Ishikawa (cell line): ENCODE data around the gene DNAJB7.

Experiments
- CEBPB ChIP-seq: IDR thresholded peaks from 2 replicates; pipeline ENCODE4 v1.6.1; 2012
- CREB1 ChIP-seq: IDR thresholded peaks from 2 replicates; pipeline ENCODE4 v1.6.1; 2012; ENCODE audit warnings: low read depth
- EGR1 ChIP-seq: IDR thresholded peaks from 2 replicates; pipeline ENCODE4 v1.6.1; 2012
- EP300 ChIP-seq: IDR thresholded peaks from 2 replicates; pipeline ENCODE4 v1.6.1; 2012; ENCODE audit warnings: borderline replicate concordance
- FOXM1 ChIP-seq: IDR thresholded peaks from 2 replicates; pipeline ENCODE4 v1.6.1; 2012; ENCODE audit warnings: low read depth, borderline replicate concordance
- NFIC ChIP-seq: IDR thresholded peaks from 2 replicates; pipeline ENCODE4 v1.6.1; 2012
- RAD21 ChIP-seq: IDR thresholded peaks from 2 replicates; pipeline ENCODE4 v1.6.1; 2012; ENCODE audit warnings: low read depth
- TAF1 ChIP-seq: IDR thresholded peaks from 2 replicates; pipeline ENCODE4 v1.6.1; 2012; ENCODE audit warnings: low read depth, mild to moderate bottlenecking
- TCF12 ChIP-seq: IDR thresholded peaks from 2 replicates; pipeline ENCODE4 v1.6.1; 2012; ENCODE audit warnings: low read depth
- TEAD4 ChIP-seq: IDR thresholded peaks from 2 replicates; pipeline ENCODE4 v1.6.1; 2012
- YY1 ChIP-seq: IDR thresholded peaks from 2 replicates; pipeline ENCODE4 v1.6.1; 2012; ENCODE audit warnings: low read depth
- ZBTB7A ChIP-seq: IDR thresholded peaks from 2 replicates; pipeline ENCODE4 v1.6.1; 2012; ENCODE audit warnings: low read depth
- TF ChIP-seq, protein P1 (sequence below): IDR thresholded peaks from 2 replicates; pipeline ENCODE4 v1.6.1; 2012
- TF ChIP-seq, protein P2 (sequence below): IDR thresholded peaks from 2 replicates; pipeline ENCODE4 v1.6.1; 2012
- TF ChIP-seq, protein P3 (sequence below): IDR thresholded peaks from 2 replicates; pipeline ENCODE4 v1.6.1; 2012; ENCODE audit warnings: low read depth, mild to moderate bottlenecking

DNAJB7 gene

DNA sequence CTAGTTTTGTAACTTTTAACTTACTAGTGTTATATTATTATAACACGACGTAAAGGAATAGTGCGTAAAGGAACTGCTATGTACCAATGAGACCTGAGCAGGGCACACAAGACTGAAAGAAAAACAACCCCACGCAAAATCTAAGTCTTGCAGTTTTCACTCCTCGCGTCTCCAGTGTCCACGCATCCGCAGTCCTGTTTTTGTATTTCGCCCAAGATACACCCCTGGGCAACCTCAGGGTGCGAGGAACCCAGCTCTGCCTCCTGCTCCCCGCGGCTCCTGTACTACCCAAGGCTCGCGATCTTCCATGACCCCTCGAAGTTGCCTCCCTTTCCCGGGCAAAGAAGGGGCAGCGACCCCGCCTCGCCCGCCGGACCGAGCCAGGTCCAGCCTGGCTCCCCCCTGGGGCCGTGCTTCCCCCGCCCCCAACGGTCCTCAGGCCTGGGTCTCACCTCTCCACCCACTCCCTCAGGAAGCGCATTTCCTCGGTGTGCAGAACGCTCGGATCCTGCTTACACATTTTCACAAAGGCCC lies 5.9 kb downstream of the DNAJB7 start:
- peak; percentile 76 for TF ChIP-seq ZBTB7A
- TF ChIP-seq TCF12: no peak
- no peak for TF ChIP-seq EGR1

DNA sequence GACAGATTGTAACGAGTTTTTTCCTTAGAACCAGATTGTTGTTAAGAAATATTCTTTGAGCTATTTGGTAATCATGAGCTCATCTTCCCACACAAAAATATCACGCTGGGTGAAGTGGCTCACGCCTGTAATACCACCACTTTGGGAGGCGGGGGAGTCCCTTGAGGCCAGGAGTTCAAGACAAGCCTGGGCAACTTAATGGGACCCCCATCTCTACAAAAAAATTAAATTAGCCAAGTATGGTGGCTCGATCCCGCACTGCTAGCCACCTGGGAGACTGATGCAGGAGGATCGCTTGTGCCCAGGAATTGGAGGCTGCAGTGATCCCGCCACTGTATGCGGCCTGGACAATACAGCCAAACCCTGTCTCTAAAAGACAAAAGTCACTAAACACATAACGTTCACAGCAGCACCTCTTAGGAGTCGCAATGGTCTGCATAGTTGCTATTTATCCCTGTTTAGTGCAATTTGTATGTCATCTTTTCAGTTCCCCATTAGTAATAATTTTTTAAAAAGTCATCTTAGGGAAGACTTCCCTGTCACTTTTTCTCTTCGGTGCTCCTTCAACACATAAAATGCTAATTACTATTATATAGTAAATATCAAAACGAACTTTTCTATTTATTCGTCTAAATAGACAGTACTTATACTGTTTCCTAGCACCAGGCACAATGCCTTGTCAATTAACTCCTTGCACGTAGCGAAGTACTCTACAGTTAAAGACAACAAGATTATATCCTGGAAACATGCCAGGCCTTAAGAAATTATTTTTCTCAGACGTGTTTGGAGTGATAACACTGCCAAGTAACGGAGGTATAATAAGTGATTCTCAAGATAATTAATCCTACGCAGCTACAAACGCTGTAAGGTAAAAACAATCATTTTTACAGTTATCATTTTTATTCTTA lies 6.6 kb downstream of the DNAJB7 start:
- TF ChIP-seq RAD21 (no peak), EP300 (no peak), TEAD4 (no peak), TAF1 (no peak), ZBTB7A (no peak), TCF12 (no peak), NFIC (no peak), CEBPB (no peak), EGR1 (no peak)
- TF ChIP-seq, protein P1, sequence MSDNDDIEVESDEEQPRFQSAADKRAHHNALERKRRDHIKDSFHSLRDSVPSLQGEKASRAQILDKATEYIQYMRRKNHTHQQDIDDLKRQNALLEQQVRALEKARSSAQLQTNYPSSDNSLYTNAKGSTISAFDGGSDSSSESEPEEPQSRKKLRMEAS: no peak
- TF ChIP-seq, protein P2, sequence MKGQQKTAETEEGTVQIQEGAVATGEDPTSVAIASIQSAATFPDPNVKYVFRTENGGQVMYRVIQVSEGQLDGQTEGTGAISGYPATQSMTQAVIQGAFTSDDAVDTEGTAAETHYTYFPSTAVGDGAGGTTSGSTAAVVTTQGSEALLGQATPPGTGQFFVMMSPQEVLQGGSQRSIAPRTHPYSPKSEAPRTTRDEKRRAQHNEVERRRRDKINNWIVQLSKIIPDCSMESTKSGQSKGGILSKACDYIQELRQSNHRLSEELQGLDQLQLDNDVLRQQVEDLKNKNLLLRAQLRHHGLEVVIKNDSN: no peak

DNA sequence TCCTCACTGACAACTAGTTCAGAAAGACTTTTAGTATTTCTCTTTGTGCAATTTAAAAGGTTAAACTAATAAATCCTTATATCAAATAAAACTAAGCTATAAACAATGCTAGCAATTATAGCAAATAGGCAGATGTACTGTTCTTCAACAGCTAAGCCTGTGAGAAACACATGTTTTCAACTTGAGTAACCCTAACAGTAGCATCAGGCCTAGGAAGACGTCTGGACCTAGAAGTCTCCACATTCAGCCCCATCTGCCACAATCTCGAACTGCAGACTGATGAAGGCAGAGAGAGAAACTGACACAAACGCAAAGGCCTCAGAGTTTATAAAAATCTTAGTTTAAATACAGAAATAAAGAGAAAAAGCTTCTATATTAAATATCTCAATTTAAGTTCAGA lies 8.0 kb downstream of the DNAJB7 start:
- TF ChIP-seq TEAD4 (no peak), TCF12 (no peak), ZBTB7A (no peak), CEBPB (no peak), NFIC (no peak), RAD21 (no peak), EP300 (no peak), TAF1 (no peak), EGR1 (no peak)
- TF ChIP-seq, protein P1: no peak
- TF ChIP-seq, protein P3, sequence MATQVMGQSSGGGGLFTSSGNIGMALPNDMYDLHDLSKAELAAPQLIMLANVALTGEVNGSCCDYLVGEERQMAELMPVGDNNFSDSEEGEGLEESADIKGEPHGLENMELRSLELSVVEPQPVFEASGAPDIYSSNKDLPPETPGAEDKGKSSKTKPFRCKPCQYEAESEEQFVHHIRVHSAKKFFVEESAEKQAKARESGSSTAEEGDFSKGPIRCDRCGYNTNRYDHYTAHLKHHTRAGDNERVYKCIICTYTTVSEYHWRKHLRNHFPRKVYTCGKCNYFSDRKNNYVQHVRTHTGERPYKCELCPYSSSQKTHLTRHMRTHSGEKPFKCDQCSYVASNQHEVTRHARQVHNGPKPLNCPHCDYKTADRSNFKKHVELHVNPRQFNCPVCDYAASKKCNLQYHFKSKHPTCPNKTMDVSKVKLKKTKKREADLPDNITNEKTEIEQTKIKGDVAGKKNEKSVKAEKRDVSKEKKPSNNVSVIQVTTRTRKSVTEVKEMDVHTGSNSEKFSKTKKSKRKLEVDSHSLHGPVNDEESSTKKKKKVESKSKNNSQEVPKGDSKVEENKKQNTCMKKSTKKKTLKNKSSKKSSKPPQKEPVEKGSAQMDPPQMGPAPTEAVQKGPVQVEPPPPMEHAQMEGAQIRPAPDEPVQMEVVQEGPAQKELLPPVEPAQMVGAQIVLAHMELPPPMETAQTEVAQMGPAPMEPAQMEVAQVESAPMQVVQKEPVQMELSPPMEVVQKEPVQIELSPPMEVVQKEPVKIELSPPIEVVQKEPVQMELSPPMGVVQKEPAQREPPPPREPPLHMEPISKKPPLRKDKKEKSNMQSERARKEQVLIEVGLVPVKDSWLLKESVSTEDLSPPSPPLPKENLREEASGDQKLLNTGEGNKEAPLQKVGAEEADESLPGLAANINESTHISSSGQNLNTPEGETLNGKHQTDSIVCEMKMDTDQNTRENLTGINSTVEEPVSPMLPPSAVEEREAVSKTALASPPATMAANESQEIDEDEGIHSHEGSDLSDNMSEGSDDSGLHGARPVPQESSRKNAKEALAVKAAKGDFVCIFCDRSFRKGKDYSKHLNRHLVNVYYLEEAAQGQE: no peak
- TF ChIP-seq, protein P2: no peak

DNA sequence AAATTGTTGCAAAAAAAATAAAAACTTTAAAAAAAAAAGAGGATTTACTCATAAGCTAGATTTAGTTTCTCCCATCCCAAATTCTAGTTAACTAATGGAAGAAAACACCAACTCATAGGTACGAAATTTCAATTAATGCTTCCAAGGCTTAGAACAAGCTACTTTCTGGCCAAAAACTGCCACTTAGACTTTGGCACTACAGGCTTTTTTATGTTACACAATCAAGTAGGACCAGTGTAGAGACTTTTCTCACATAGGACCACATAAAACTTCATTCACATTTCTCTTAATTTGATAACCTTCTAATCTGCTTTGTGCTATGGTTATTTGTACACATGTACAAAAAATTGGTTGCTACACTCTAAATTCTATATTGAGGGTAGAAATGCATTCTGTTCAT lies 8.6 kb downstream of the DNAJB7 start:
- TF ChIP-seq CREB1: no peak
- TF ChIP-seq, protein P1: no peak
- no peak for TF ChIP-seq ZBTB7A
- TF ChIP-seq CEBPB: no peak
- no peak for TF ChIP-seq TCF12

DNA sequence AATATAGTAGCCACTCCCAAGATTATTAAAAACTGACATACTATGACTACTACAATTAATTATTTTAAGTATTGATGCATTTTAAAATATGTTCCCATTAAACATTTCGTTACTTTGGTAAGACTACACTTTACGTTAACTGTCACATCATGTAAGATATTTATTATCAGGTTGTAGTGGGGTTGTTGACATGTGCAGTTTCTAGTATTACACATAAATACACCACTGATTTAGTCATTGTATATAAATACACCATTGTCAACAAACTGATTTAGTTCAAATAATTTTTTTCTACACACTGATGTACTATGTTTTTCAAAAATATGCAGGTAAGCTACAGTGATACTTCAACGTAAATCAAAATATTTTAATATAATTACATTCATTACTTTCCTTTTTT lies 17.0 kb downstream of the DNAJB7 start:
- TF ChIP-seq, protein P2: no peak
- no peak for TF ChIP-seq EP300
- TF ChIP-seq TAF1: no peak
- no peak for TF ChIP-seq NFIC
- no peak for TF ChIP-seq CREB1
- no peak for TF ChIP-seq CEBPB

DNA sequence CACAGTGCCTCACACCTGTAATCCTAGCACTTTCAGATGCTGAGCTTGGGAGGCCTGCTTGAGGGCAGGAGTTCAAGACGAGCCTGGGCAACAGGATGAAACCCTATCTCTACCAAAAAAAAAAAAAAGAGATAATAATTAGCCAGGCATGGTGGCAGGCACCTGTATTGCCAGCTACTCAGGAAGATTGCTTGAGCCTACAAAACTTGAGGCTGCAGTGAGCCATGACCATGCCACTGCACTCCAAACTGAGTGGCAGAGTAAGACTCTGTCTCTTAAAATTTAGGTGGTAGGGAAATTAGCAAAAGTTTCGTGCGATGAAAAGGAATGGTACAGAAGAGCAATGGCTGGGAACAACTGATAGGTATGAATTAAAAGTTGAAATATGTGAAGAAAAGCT lies 23.4 kb downstream of the DNAJB7 start:
- TF ChIP-seq YY1 (no peak), TCF12 (no peak), CEBPB (no peak), CREB1 (no peak)
- TF ChIP-seq, protein P1: no peak

DNA sequence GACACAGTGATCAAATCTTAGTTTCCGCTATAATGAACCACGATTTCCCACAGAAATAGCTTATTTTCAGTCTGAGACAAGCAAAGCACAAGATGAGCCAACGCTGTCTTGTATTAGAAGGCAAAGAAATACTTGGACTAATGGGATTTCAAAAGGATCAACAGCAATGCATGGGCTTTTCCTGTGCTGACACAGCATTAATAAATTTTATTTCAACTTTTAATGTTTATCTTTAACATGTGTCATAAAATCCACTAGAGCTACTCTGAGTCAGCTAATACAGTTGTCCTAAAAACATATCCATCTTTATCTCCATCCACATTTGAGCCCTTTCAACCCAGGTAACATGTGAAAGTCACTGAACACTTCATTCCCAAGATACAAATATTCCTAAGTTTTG lies 27.3 kb downstream of the DNAJB7 start:
- TF ChIP-seq CREB1 (no peak), ZBTB7A (no peak), NFIC (no peak), EGR1 (no peak), CEBPB (no peak), TEAD4 (no peak), TAF1 (no peak), FOXM1 (no peak), TCF12 (no peak), YY1 (no peak), EP300 (no peak)
- TF ChIP-seq, protein P2: no peak
